ENCODE data around the gene RIMS4. TPM values are rescaled to one million over a fixed set of nuclear protein-coding genes. Genes with fewer than 3 reads are reported as not detected.
"Not testable (repeated sequence)": the region's sequence is repeated elsewhere in the genome, so short reads cannot be mapped to it uniquely, and the experiment has no call there.

The RIMS4 gene
- polyA plus RNA-seq, 1 experiment, result not detected

DNA sequence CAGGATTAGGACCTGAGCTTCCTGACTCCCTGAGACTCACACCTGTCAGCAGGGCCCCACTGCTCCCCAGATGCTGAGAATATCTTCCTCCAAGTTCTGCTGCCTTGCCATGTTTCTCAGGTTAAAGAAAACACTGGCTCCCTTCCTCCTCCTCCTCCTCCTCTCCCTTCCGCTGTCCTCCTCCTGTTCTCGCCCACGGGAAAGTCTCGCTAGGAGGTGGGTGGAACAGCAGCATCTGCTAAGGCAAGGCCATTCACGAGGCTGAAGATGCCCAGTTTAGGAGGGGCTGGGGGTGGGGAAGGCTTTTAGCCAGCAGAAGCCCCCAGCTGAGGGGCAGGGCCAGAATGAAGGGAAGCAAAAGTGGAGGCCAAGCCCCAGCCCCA lies 40.9 kb downstream of the RIMS4 start:
- DNase-seq (ENCODE audit: low read depth, low spot score), result no peak
- ChIA-PET POLR2A (no interaction called here), CTCF (interaction anchor here (1.9 kb wide), 1 partner anchor 21 kb away, joined by 4 read pairs; no protein-coding TSS in a partner anchor)
- peaks cover 21% of the 10 kb centered on the region for H3K27me3 ChIP-seq (ENCODE audit: control insufficient read depth, insufficient read depth, low read length)
- H3K27ac ChIP-seq (ENCODE audit: low read depth, low read length), result no peak overlapping the region
- H3K9me3 ChIP-seq (ENCODE audit: control insufficient read depth, insufficient read depth, low read length), result no peaks in the 10 kb centered on the region
- no peak overlapping the region for H3K4me3 ChIP-seq (ENCODE audit: low read depth, low read length)
- TF ChIP-seq, protein P1, sequence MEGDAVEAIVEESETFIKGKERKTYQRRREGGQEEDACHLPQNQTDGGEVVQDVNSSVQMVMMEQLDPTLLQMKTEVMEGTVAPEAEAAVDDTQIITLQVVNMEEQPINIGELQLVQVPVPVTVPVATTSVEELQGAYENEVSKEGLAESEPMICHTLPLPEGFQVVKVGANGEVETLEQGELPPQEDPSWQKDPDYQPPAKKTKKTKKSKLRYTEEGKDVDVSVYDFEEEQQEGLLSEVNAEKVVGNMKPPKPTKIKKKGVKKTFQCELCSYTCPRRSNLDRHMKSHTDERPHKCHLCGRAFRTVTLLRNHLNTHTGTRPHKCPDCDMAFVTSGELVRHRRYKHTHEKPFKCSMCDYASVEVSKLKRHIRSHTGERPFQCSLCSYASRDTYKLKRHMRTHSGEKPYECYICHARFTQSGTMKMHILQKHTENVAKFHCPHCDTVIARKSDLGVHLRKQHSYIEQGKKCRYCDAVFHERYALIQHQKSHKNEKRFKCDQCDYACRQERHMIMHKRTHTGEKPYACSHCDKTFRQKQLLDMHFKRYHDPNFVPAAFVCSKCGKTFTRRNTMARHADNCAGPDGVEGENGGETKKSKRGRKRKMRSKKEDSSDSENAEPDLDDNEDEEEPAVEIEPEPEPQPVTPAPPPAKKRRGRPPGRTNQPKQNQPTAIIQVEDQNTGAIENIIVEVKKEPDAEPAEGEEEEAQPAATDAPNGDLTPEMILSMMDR (IDR thresholded peaks at IDR 0.05; ENCODE audit: low read depth, low read length), result no peak

DNA sequence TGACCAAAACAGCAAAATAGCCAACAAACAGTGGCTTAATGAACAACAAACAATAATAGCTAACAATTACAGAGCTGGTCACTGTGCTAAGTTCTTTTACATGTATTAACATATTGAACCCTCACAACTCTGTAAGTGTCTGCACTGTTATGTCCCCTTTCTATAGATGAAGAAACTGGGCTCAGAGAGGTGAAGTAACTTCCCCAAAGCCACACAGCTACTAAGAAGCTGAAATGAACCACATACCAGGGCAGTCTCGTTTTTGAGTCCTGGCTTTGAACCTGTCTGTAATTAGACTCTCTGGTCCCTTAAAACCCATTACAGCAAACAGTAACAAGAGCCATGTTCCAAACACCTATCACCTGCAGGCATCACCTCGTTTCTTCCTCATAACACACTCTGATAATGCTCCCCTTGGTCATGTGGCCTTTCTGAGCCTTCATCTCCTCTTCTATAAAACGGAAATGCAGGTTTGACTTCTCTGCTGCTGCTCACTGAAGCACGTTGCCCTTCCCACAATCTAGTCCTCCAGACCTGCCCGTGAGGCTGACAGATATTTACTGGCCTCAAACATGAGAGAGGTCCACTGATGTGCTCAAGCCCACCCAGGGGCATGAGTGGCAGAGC lies 41.4 kb downstream of the RIMS4 start:
- Histone ChIP-seq H3K9me3 (ENCODE audit: control insufficient read depth, insufficient read depth, low read length) (no peaks in the 10 kb centered on the region), H3K27ac (ENCODE audit: low read depth, low read length) (no peak overlapping the region), H3K27me3 (ENCODE audit: control insufficient read depth, insufficient read depth, low read length) (peaks cover 22% of the 10 kb centered on the region), H3K4me3 (ENCODE audit: low read depth, low read length) (no peak overlapping the region)
- ChIA-PET POLR2A (no interaction called here), CTCF (interaction anchor here (1.9 kb wide), 1 partner anchor 21 kb away, joined by 4 read pairs; no protein-coding TSS in a partner anchor)
- TF ChIP-seq, protein P1 (IDR thresholded peaks at IDR 0.05; ENCODE audit: low read depth, low read length), result no peak
- no peak for DNase-seq (ENCODE audit: low read depth, low spot score)

DNA sequence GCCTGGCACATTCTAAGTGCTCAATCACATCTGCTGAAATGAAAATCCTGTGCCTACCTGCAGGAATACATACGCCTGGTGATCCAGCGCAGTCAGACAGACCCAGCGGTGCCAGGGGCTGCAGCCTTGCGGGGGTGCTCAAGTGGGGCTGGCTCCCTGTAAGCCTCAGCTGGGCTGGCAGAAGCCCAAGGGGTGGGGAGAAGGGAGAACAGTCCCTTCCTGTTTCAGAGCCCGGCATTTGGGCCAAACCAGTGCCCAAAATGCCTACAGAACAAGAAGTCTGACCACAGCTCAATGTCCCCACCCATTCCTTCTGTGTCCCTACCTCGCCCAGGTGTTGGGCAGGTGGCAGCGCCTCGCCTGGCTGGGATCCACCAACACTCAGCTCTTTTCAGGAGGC lies 42.1 kb downstream of the RIMS4 start:
- DNase-seq (ENCODE audit: low read depth, low spot score), result no peak
- POLR2A ChIA-PET, result no interaction called here
- H3K9me3 ChIP-seq (ENCODE audit: control insufficient read depth, insufficient read depth, low read length), result no peaks in the 10 kb centered on the region
- H3K27ac ChIP-seq (ENCODE audit: low read depth, low read length), result no peak overlapping the region
- H3K27me3 ChIP-seq (ENCODE audit: control insufficient read depth, insufficient read depth, low read length), result peaks cover 23% of the 10 kb centered on the region
- CTCF ChIA-PET, result interaction anchor here (1.1 kb wide), 1 partner anchor 16 kb away, joined by 3 read pairs; no protein-coding TSS in a partner anchor
- H3K4me3 ChIP-seq (ENCODE audit: low read depth, low read length), result no peak overlapping the region
- TF ChIP-seq, protein P1 (IDR thresholded peaks at IDR 0.05; ENCODE audit: low read depth, low read length), result no peak

DNA sequence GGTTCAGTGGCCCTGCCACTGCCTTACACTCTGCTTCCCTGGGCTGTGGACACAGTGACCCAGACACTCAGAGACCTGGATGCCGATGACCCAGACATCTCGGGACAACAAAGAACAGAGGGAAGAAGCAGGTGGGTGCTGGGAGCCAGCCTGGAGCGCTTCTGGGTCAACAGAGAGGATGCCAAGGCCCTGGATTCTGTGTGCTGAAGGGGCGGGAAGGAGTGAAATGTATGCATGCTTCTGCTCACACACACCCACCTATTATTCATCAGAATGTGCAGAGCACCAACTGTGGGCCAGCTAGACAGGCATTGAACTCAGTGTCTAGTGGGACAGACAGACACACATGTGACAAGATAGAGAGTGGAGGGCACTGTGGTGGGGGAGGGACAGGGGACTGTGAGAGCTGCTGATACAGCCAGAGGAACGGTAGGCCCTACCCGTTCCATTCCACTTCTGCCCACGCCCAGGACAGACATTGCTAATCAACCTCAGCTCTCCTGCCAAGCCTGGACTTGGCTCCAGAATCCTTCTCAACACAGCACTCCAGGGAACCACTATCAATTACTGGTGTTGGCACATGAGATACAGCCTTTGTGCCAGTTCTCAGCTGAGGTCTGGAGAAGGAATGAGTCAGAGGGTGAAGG lies 44.5 kb downstream of the RIMS4 start:
- Histone ChIP-seq H3K9me3 (ENCODE audit: control insufficient read depth, insufficient read depth, low read length) (no peaks in the 10 kb centered on the region), H3K27me3 (ENCODE audit: control insufficient read depth, insufficient read depth, low read length) (peaks cover 19% of the 10 kb centered on the region), H3K4me3 (ENCODE audit: low read depth, low read length) (no peak overlapping the region), H3K27ac (ENCODE audit: low read depth, low read length) (no peak overlapping the region)
- no peak for DNase-seq (ENCODE audit: low read depth, low spot score)
- ChIA-PET CTCF (no interaction called here), POLR2A (no interaction called here)
- TF ChIP-seq, protein P1 (IDR thresholded peaks at IDR 0.05; ENCODE audit: low read depth, low read length), result no peak

DNA sequence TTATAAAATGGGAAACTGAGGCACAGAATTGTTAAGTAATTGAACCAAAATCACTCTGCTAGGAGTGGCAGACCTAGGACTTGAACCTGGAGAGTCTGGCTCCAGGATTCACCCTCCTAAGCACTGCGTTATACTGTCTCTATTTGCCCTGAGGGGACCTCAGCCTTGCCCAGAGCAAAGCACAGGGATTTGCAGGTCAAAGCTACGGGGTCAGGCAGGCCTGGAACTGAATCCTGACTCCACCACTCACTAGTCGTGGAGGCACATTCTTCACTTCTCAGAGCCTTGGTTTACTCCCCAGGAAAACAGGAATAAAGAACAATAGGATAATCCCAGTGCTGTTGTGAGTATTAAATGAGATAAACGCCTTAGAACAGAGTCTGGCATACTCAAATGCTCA lies 45.3 kb downstream of the RIMS4 start:
- TF ChIP-seq, protein P1 (IDR thresholded peaks at IDR 0.05; ENCODE audit: low read depth, low read length), result no peak
- ChIA-PET POLR2A (no interaction called here), CTCF (interaction anchor here (2.5 kb wide), 1 partner anchor 17 kb away, joined by 8 read pairs; no protein-coding TSS in a partner anchor)
- H3K27ac ChIP-seq (ENCODE audit: low read depth, low read length), result no peak overlapping the region
- H3K9me3 ChIP-seq (ENCODE audit: control insufficient read depth, insufficient read depth, low read length), result no peaks in the 10 kb centered on the region
- no peak overlapping the region for H3K4me3 ChIP-seq (ENCODE audit: low read depth, low read length)
- H3K27me3 ChIP-seq (ENCODE audit: control insufficient read depth, insufficient read depth, low read length), result peaks cover 24% of the 10 kb centered on the region
- no peak for DNase-seq (ENCODE audit: low read depth, low spot score)

DNA sequence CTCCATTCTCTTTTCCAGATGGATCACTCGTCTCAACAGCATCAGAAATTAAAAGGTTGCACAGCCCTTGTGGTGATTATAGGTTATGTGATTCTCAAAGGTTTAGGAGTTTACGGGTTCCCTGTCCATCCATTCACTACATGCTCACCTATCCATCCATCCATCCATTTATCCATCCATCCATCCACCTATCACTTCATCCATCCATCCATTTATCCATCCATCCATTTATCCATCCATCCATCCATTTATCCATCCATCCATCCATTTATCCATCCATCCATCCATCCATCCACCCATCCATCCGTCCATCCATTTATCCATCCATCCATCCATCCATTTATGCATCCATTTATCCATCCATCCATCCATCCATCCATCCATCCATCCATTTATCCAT lies 46.5 kb downstream of the RIMS4 start:
- H3K9me3 ChIP-seq (ENCODE audit: control insufficient read depth, insufficient read depth, low read length); POLR2A ChIA-PET; H3K27ac ChIP-seq (ENCODE audit: low read depth, low read length); DNase-seq (ENCODE audit: low read depth, low spot score); H3K4me3 ChIP-seq (ENCODE audit: low read depth, low read length): not testable (repeated sequence)
- peaks cover 28% of the 10 kb centered on the region for H3K27me3 ChIP-seq (ENCODE audit: control insufficient read depth, insufficient read depth, low read length)
- CTCF ChIA-PET, result interaction anchor here (2.5 kb wide), 1 partner anchor 16 kb away, joined by 8 read pairs; no protein-coding TSS in a partner anchor
